Stimulated activated CD8-positive, alpha-beta memory T cell treated with anti-CD3 and anti-CD28 coated beads, Interleukin-2, amount 100 ng/mL, for 48 hours (primary cell): ENCODE results near the gene ZNF296.

Experiments used
- DNase-seq, 2 donors: peaks; one replicate each; pipeline ENCODE4 v3.0.0-alpha.2; 2020; ENCODE audit warnings: low read depth in 2 of 2

Gene ZNF296

DNA sequence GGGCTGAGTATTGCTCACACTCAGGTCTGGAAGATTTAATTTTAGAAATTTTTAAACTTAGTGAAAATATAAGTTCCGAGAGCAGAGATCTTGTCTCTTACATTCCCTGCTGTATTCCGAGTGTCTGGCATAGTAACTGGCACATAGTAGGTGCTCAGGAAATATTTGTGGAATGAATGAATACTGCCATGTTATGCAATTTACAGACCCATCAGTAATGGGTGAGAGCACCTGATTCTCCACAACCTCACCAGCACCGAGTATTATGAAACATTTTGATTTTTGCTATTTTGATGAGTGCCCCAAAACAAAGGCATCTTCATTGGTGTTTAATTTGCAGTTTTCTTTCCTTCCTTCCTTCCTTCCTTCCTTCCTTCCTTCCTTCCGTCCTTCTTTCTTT, 53.2 kb downstream of the ZNF296 start:
- no peak for DNase-seq

DNA sequence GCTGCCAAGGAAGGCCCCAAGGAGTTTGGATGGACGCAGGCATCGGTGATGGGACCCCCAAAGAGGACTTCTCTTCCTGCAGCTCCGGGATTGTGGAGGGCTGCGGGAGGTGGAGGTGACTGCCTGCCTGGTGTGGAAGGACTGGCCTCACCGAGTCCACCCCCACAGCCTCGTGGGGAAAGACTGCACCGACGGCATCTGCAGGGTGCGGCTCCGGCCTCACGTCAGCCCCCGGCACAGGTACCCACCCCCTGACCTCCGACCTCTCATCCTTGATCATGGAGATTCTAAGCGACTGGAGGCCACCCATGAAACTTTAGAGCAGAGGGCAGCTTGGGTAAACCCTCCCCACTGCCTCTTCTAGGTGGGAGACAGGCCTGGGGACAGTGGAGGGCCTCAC, 54.3 kb downstream of the ZNF296 start:
- no peak for DNase-seq
